ENCODE data around the gene RNF4.

GRCh38 chr4:2512396-2513135 is 43.7 kb downstream of the RNF4 start:
- no peak for TF ChIP-seq CTCF (IDR thresholded peaks at IDR 0.05)
- TF ChIP-seq POLR2A (IDR thresholded peaks at IDR 0.05): no peak

All from Peyer's patch (tissue), 4 donors.